Measurements from ENCODE around the gene ISL2. TPM values are rescaled to one million over a fixed set of nuclear protein-coding genes. Genes with fewer than 3 reads are reported as not detected.

ISL2 gene
- total RNA-seq, 4 donors from 2014 or later: not detected

DNA sequence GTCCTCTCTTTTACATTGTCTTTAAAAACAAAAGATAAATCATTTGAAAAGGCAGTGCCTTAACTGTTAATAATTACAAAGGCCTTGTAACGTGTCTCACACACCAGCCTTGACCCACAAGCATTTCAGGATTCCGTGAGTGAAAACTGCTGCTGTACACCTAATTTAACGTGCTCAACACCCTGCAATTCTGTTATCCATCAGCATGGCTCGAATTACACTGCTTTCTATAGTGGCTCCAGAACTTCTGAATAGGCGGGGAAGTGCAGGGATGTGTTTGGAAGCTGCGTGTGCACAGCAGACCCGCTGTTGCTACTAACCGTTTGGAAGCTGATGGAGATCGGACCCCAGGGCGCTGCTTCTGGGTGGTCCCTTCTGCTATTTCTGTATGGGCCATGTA lies 15.4 kb upstream of the ISL2 start:
- TF ChIP-seq, protein P1, sequence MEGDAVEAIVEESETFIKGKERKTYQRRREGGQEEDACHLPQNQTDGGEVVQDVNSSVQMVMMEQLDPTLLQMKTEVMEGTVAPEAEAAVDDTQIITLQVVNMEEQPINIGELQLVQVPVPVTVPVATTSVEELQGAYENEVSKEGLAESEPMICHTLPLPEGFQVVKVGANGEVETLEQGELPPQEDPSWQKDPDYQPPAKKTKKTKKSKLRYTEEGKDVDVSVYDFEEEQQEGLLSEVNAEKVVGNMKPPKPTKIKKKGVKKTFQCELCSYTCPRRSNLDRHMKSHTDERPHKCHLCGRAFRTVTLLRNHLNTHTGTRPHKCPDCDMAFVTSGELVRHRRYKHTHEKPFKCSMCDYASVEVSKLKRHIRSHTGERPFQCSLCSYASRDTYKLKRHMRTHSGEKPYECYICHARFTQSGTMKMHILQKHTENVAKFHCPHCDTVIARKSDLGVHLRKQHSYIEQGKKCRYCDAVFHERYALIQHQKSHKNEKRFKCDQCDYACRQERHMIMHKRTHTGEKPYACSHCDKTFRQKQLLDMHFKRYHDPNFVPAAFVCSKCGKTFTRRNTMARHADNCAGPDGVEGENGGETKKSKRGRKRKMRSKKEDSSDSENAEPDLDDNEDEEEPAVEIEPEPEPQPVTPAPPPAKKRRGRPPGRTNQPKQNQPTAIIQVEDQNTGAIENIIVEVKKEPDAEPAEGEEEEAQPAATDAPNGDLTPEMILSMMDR (IDR thresholded peaks at IDR 0.05; ENCODE audit: low read depth): no peak

DNA sequence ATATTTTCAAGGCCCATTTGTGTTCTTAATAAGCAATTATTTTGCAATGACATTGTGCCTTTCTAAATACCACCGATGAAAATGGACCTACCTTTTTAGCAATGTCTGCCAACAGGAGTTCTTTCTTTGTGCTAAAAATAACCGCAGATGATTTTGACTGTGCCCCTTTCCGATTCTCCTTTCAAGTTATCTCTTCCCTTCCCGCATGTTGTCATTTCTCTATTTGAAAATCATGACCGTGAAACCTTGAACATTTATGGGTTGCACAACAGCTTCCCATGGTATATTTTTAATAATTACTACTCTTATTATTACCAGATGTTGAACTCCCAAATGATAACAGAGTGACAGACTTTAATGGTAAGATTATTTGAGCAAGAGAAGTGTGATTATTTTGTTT lies 15.0 kb upstream of the ISL2 start:
- TF ChIP-seq, protein P1 (IDR thresholded peaks at IDR 0.05; ENCODE audit: low read depth): no peak

DNA sequence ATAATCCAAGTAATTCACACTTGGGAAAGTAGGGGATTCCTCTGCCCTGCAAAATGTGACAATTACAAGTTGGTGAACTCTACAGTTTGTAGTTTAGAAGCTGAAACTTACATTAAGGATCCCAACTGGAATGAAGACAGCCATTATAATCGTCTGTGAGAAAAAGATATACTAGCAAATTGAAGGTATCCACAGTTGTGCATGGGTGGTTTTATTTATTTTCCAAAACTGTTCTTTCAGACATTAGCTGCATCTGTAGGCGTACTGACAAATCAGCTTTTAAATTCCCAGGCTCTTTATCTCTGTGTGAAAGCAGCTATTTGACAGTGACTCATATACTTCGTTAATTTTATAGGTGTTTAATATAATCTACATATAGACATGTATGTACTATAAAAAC lies 12.5 kb upstream of the ISL2 start:
- TF ChIP-seq, protein P1 (IDR thresholded peaks at IDR 0.05; ENCODE audit: low read depth): no peak

DNA sequence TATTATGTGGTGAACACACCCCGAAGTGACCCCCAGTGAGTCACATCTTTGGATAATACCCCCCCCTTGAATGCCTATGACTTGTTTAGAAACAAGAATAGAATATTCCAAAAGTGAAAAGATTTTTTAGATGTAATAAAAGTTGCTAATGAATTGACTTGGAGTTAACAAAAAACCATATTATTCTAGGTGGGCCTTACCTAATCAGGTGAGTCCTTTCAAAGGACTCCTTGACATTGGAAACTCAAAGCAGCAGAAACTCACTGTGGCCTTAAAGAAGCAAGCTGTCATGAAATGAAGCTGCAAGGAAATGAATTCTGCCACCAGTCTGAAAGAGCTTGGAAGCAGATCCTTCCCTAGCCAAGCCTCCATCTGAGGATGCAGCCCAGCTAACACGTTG lies 10.9 kb upstream of the ISL2 start:
- TF ChIP-seq, protein P1 (IDR thresholded peaks at IDR 0.05; ENCODE audit: low read depth): no peak

DNA sequence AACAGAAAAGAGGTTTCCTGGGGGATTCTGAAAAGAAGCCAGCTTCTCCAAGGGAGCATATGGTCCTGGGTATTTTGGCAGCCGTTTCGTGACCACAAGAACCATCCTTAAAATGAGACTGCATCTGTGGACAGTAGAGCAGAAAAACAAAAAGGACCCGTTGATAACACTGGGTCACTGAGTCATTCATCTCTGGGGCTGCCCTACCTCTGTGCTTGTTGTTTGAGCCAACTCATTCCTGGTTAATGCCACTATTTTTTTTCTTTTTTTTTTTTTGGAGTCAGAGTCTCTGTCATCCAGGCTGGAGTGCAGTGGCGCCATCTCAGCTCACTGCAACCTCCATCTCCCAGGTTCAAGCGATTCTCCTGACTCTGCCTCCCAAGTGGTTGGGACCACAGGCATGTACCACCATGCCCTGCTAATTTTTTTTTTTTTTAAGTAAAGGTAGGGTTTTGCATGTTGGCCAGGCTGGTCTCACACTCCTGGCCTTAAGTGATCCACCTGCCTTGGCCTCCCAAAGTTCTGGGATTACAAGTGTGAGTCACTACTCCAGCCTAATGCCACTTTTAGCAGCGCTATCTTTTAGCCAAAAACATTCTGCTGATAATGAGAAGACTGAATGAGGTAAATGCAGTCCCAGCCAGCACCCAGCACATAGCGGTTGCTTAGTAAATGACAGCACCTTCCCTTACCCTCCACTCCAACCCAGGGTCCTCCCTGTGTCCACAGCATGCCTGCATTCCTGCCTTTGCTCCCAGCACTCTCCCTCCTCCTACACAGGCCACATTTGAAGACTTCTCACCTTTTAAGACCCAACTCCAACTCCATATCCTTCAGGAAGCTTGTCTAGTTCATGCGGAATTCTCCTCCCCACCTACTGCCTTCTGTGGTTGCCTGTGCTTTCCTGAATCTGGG lies 9.1 kb upstream of the ISL2 start:
- TF ChIP-seq, protein P1 (IDR thresholded peaks at IDR 0.05; ENCODE audit: low read depth): no peak

DNA sequence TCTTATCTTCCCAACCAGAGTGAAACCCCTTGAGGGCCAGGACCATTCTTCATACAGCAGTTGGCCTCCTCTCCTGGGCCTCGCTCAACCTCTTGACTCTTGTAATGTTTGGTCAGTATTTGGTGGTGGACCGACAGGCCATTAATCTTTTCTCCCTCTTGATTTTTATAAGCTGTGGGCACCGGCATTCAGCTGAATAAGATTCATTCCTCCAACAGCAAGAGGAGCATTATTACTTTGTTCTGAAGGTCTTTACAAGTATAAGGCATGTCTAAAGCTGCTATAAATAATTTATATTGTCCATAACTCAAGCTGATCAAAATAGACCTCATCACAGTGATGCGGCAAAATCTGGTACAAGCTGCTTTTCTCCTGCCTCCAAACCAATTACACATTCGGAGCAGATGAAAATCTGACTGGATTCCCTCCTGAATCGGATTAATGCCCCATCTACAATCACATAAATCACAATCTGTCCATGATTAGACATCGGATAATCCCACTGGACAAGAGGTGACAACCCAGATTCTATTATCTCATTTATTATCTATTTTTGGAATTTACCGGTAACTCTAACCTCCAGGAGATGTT lies 8.4 kb upstream of the ISL2 start:
- TF ChIP-seq, protein P1 (IDR thresholded peaks at IDR 0.05; ENCODE audit: low read depth): no peak

DNA sequence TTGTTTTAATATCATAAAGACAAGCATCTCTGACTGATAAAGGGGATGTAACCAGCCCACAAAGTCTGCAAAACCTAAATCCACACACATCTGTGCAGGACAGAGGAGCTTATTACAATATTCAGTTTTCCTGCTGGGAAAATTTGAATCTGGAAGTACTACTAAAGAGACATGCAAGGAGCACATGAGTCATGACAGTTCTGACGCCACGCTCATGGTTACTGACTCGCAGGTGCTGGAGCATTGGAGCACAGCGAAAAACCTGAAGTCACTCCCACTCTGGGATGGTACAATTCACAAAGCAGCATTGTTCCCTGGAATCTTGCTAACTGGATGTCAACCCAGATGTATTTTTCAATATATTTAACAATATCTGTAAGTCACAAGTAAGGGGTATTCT lies 7.6 kb upstream of the ISL2 start:
- TF ChIP-seq, protein P1 (IDR thresholded peaks at IDR 0.05; ENCODE audit: low read depth): no peak
